ENCODE measurements around the gene SNX20.
A peak's percentile ranks its signal among the peaks of the same experiment; 100 is the strongest.

Gene SNX20, protein sequence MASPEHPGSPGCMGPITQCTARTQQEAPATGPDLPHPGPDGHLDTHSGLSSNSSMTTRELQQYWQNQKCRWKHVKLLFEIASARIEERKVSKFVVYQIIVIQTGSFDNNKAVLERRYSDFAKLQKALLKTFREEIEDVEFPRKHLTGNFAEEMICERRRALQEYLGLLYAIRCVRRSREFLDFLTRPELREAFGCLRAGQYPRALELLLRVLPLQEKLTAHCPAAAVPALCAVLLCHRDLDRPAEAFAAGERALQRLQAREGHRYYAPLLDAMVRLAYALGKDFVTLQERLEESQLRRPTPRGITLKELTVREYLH

GRCh38 chr16:50681021-50681885 is at the start of gene SNX20:
Gene SNX20, minus strand, starts transcription at chr16:50681312. Its CDS starts 3,786 bp downstream, at chr16:50677526.
- DNase-seq = peak; percentile 91

DNA sequence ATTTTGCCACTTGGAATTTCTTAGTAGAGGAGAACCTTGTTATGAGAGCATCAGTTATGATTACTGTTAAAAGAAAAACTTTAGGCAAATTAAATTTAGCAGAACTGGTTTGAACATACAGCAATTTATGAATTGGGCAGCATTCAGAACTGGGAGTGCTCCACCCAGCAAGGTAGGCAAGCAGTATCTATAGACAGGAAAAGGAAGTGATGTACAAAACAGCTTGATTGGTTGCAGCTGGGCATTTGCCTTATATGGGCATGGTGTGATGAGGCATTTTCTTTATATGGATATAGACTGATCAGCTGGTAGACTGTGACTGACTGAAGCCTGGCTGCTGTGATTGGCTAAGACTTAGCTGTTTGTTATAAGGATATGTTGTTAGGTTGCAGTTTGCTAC is 43.2 kb upstream of the SNX20 start:
- DNase-seq = no peak

GRCh38 chr16:50722960-50723359 is 41.8 kb upstream of the SNX20 start:
- DNase-seq = no peak

GRCh38 chr16:50722405-50722737 is 41.3 kb upstream of the SNX20 start:
- DNase-seq = no peak

GRCh38 chr16:50721549-50722404 is 40.7 kb upstream of the SNX20 start:
- DNase-seq = no peak

GRCh38 chr16:50719401-50720337 is 38.6 kb upstream of the SNX20 start:
- peak; percentile 27 for DNase-seq

- no peak for DNase-seq
Observed at GRCh38 chr16:50718761-50719400, 37.8 kb upstream of the SNX20 start.

DNA sequence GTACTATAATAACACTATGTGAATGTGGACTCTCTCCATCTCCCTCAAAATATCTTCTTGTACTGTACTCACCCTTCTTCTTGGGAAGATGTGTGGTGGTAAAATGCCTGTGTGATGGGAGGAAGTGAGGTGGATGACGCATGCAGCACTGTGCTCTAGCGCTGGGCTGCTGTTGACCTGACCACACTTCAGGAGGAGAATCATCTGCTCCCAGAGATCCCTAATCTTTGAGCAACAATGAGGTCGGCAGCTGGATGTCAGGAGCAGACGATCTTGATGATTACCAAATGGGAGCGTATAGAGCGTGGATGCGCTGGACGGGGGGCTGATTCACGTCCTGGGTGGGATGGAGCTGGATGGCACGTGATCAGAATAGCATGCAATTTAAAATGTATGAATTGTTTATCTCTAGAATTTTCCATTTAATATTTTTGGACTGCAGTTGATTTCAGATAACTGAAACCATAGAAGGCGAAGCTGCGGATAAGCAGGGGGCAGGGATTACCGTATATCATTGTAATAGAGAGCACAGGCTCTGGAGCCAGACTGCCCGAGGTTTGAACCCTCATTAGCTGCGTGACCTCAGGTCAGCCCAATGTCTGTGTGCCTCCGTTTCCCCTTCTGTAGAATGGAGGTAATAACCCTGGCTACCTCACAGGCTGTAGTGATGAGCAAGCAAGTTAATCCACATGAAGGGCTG is 37.1 kb upstream of the SNX20 start:
- DNase-seq = no peak

DNA sequence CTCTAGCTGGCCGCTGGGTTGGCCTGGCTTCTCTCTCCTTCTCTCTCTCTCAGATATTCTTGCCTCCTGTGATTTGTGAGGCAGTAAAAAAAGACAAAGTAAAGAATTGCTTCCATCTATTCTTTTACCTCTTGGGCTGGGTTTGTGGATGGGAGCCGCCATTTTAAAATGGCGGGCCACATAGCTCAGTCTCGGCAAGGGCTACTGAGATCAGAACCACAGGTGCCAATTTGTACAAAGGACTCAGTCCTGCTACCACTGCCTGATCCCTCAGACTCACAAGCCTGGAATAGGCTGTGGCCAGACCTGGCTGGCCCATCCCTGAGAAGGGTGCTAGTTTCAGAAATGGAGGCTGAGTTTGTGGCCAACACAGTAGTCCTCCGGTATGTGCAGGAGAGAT is 36.4 kb upstream of the SNX20 start:
- DNase-seq = no peak

GRCh38 chr16:50717091-50717490 is 36.0 kb upstream of the SNX20 start:
- no peak for DNase-seq

DNA sequence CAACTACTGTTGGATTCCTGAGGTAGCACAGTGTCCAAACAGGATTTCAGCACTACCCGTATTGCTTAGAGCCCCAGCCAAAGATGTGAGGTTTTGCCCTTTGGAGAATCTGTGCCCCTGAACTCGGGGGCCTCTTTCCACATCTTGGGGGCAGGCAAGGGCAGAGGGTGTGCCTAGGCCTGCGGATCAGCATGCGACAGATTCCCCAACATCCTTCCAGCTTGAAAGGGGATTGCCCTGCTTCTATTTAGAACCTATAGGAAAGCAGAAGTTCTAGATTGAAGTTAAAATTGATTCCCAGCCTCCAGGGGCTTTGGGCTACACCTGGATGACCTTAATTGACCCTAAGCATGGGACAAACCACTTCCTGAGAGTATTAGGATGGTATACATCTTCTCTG is 31.8 kb upstream of the SNX20 start:
- DNase-seq = peak; percentile 51

GRCh38 chr16:50712560-50712898 is 31.4 kb upstream of the SNX20 start:
- peak; percentile 50 for DNase-seq

DNA sequence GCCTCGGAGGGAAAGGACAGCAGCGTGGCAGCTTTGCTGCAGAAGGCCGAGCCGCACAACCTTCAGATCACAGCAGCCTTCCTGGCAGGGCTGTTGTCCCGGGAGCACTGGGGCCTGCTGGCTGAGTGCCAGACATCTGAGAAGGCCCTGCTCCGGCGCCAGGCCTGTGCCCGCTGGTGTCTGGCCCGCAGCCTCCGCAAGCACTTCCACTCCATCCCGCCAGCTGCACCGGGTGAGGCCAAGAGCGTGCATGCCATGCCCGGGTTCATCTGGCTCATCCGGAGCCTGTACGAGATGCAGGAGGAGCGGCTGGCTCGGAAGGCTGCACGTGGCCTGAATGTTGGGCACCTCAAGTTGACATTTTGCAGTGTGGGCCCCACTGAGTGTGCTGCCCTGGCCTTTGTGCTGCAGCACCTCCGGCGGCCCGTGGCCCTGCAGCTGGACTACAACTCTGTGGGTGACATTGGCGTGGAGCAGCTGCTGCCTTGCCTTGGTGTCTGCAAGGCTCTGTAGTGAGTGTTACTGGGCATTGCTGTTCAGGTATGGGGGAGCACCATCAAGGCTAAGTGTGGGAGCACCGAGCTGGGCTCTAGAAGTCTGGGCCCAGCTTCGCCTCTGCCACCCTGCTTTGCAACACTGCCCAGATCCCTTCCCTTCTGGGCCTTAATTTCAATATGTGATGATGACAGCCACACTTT is 30.9 kb upstream of the SNX20 start:
- DNase-seq = no peak

- no peak for DNase-seq
Observed at GRCh38 chr16:50711040-50711439, 29.9 kb upstream of the SNX20 start.

DNA sequence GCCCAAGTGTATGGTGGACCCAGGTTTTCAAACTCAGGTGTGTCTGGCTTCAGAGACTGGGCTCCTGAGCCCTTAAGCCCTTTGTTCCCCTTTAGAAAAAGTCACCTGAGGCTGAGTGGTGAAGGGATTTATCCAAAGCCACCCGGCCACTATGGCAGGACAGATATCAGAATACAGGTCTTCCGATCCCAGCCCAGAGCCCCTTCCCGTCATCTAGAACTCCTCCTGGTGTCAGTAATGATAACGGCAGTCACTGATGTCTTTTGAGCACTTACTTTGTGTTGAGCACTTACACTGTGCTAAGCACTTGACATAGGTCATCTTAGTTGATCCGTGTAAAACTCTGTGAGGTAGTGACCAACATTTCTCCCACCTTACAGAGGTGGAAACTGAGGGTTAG is 28.9 kb upstream of the SNX20 start:
- no peak for DNase-seq

DNA sequence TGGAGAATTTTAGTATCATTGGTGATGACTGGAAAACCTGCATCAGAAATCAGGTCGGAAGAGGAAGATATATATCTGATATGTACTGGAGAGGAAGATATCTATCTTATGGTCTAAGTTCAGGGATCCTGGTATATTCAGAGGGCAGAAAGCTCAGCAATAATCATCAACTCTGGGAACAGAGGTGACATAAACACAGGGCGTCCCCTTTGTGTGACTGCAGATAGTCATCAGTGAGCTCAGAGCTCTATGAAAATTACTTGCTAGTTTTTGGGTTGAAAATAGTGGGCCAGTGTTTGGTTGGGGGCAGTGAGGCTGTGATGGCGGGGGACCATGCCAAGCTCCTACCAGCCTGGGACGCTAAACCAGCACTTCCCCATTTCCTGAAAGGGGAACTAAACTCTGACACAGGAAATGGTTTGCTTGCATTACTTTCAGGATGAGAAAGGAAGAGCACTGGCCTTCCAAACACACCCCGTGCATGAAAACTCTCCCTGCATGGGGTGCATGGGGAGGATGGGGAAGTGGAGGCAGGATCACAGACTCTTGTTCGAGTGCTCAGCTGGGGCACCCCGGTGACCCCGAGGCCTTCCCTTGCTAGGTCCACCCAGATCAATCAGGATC is 28.1 kb upstream of the SNX20 start:
- DNase-seq = peak; percentile 93

DNA sequence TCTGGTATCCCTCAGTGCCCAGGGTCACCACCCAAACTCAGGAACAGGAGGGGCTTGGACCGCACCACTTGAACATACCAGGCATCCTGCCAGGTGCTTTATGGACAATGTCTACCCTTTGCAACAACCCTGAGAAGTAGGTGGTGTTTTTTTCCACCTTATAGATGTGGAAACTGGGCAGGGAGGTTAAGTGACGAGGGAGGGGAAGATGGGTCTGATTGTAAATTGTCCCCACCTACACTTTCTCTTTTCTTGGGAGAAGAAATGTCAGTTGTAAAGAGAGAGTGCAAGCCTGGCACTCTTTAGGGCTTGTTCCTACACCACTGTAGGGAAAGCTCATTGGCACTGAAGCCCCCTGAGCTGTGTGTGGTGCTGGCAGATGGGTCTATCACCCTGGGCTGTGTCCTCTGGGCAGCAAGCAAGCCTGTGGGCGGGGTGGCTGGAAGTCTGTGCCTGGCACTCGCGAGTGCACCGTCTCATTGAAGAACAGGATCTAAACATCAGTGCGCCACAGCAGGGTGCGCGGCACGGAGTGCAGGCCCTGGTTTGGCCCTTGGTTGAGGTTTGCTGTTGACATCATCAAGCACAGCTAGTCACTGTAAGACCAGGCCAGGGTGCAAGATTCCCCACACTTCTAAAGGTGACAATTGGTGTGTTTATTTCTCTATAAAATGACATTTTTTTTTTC is 27.4 kb upstream of the SNX20 start:
- peak; percentile 59 for DNase-seq

DNA sequence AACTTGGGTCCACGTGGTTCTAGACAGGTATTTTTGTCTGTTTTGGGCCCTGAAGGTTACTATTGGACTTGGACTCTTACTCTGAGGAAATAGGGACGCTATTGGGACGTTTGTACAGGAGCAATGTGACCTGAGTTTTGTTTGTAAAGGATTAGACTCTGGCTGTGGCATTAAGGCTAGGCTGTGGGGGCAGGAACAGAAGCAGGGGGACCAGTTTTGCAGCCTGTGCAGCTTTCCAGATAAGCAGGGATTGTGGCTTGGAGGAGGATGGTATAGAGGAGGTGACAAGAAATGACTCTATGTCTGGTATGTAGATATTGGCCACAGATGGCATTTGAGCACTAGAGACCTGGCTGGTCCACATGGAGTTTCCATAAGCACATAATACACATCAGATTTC is 25.1 kb upstream of the SNX20 start:
- DNase-seq = no peak

DNA sequence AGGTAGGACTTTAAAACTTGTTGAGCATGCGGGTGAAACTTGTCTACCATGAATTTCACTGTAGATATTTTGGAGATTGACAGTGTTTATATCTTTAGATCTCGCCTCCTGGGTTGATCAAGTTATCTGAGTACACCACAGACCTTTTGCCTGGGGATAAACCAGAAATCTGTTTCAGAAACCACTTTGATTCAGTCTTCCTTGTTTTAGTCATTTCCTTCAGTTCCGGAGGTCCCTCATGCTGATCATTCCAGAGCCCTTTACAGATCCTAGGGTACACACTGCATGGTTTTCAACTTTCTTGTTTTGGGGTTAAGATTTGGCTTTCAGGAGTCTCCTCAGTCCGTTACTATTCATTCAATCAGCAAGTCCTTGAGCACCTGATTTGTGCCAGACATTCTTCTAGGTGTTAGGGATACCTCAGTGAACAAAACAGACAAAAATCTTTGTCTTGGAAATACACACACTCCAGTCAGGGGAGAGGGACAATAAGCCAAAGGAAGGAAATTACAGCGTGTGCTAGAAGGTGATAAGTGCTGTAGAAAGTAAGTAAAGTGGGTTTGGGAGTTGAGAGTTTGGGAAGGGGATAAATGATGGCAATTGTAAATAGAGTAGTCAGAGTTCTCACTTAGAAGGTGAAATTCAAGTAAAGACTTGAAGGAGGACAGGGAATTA is 24.5 kb upstream of the SNX20 start:
- no peak for DNase-seq

All from suppressor macrophage treated with lipopolysaccharide for 4 hours (primary cell).